SK-N-SH (cell line): ENCODE results near the gene SLC31A1. TPM values are rescaled to one million over a fixed set of nuclear protein-coding genes. Genes with fewer than 3 reads are reported as not detected.

ENCODE experiments used
- CTCF ChIA-PET: fragments of 300-600, 350-600 bp; formaldehyde crosslinking; extraction: SDS; loops from one replicate; lab custom pipeline; 2021; lab: Yijun Ruan, JAX
- POLR2A ChIA-PET: fragments of 350-600 bp; sonication (Branson Sonifier 250); formaldehyde crosslinking; extraction: SDS; loops from one replicate; lab custom pipeline; 2020; ENCODE audit warnings: antibody characterized with exemption, inconsistent platforms; lab: Yijun Ruan, JAX
- DNase-seq: peaks from one replicate; pipeline ENCODE4 v3.0.0; 2012
- H2AFZ ChIP-seq: fragments of 200-600 bp; sonication (generic); 2 replicates; pipeline ENCODE4 v1.8.1; 2016; ENCODE audit warnings: antibody characterized with exemption, mild to moderate bottlenecking, low read depth
- H3F3A ChIP-seq: fragments of 200-600 bp; sonication (generic); replicated peaks from 2 replicates; pipeline ENCODE3; 2016; ENCODE audit warnings: antibody characterized with exemption, mild to moderate bottlenecking; ENCODE audit not compliant: insufficient read depth
- H3K27ac ChIP-seq, 2 experiments: fragments of 200-500 bp in 1 of 2; fragments of 200-600 bp in 1 of 2; sonication (Bioruptor generic) in 1 of 2; sonication (generic), shearing (Covaris generic) in 1 of 2; 2 replicates each; pipeline versions ENCODE4 v1.5.1 to v1.6.1; 2014 to 2016; ENCODE audit warnings: low read depth in 2 of 2, inconsistent platforms in 1 of 2, low read length in 1 of 2, mild to moderate bottlenecking in 1 of 2, mixed read lengths in 1 of 2
- H3K27me3 ChIP-seq: fragments of 200-600 bp; sonication (generic), shearing (Covaris generic); 2 replicates; pipeline ENCODE4 v1.6.1; 2016; ENCODE audit warnings: mixed run types; ENCODE audit not compliant: insufficient read depth
- H3K36me3 ChIP-seq, 2 experiments: fragments of 200-500 bp in 1 of 2; fragments of 200-600 bp in 1 of 2; sonication (Bioruptor generic) in 1 of 2; sonication (generic) in 1 of 2; replicated peaks in 1 of 2; 2 replicates each; pipeline versions ENCODE3 to v1.5.1; 2014 to 2016; ENCODE audit warnings: low read length in 1 of 2, mild to moderate bottlenecking in 1 of 2; ENCODE audit not compliant: insufficient read depth in 2 of 2, control insufficient read depth in 1 of 2
- H3K4me1 ChIP-seq, 2 experiments: fragments of 200-500 bp in 1 of 2; fragments of 200-600 bp in 1 of 2; sonication (Bioruptor generic) in 1 of 2; sonication (generic), shearing (Covaris generic) in 1 of 2; 2 replicates each; pipeline versions ENCODE4 v1.5.1 to v1.6.1; 2014 to 2016; ENCODE audit warnings: low read depth in 1 of 2, low read length in 1 of 2, mixed run types in 1 of 2; ENCODE audit not compliant: insufficient read depth in 2 of 2, control insufficient read depth in 1 of 2
- H3K4me2 ChIP-seq: fragments of 200-600 bp; sonication (generic), shearing (Covaris generic); 2 replicates; pipeline ENCODE4 v1.6.1; 2017; ENCODE audit warnings: mixed run types
- H3K4me3 ChIP-seq, 2 experiments: fragments of 200-500 bp in 1 of 2; fragments of 200-600 bp in 1 of 2; sonication (Bioruptor generic) in 1 of 2; sonication (generic), shearing (Covaris generic) in 1 of 2; 2 replicates each; pipeline versions ENCODE4 v1.5.1 to v1.8.1; 2014 to 2016; ENCODE audit warnings: low read depth in 2 of 2, inconsistent platforms in 1 of 2, low read length in 1 of 2, mild to moderate bottlenecking in 1 of 2, mixed read lengths in 1 of 2, moderate library complexity in 1 of 2
- H3K79me2 ChIP-seq: fragments of 200-600 bp; sonication (generic); 2 replicates; pipeline ENCODE4 v1.8.1; 2017; ENCODE audit warnings: mild to moderate bottlenecking; ENCODE audit not compliant: insufficient read depth
- H3K9ac ChIP-seq: fragments of 200-600 bp; sonication (generic); 2 replicates; pipeline ENCODE4 v1.6.1; 2017; ENCODE audit warnings: mixed run types
- H3K9me2 ChIP-seq: fragments of 200-600 bp; sonication (generic); 2 replicates; pipeline ENCODE4 v1.6.1; 2017; ENCODE audit warnings: mixed run types
- H3K9me3 ChIP-seq: fragments of 200-600 bp; sonication (generic); 2 replicates; pipeline ENCODE4 v1.6.1; 2017; ENCODE audit warnings: mixed run types, mild to moderate bottlenecking, moderate library complexity
- H4K20me1 ChIP-seq: fragments of 200-600 bp; sonication (generic); 2 replicates; pipeline ENCODE4 v1.6.1; 2017; ENCODE audit warnings: mild to moderate bottlenecking, mixed run types; ENCODE audit not compliant: insufficient read depth
- ELF1 ChIP-seq: IDR thresholded peaks from 2 replicates; pipeline ENCODE4 v1.4.0; 2012
- EP300 ChIP-seq, 2 experiments: IDR thresholded peaks; 2 replicates each; pipeline versions ENCODE4 v1.4.0 to v1.6.1; 2012; ENCODE audit warnings: borderline replicate concordance in 1 of 2, low read depth in 1 of 2, low read length in 1 of 2
- EZH2phosphoT487 ChIP-seq: fragments of 200-600 bp; sonication (generic); IDR thresholded peaks from 2 replicates; pipeline ENCODE4 v1.6.1; 2017; ENCODE audit warnings: low read depth, mixed run types, mild to moderate bottlenecking, antibody characterized with exemption, moderate library complexity, borderline replicate concordance
- FOSL2 ChIP-seq: IDR thresholded peaks from 2 replicates; pipeline ENCODE4 v1.4.0; 2012; ENCODE audit warnings: low read depth, mild to moderate bottlenecking, moderate library complexity, borderline replicate concordance
- FOXJ3 ChIP-seq: sonication (generic); formaldehyde crosslinking; IDR thresholded peaks from 2 replicates; pipeline ENCODE4 v1.5.1; 2020; ENCODE audit warnings: mild to moderate bottlenecking, missing genetic modification reagents
- FOXM1 ChIP-seq: IDR thresholded peaks from 2 replicates; pipeline ENCODE4 v1.4.0; 2012; ENCODE audit warnings: low read depth, mild to moderate bottlenecking
- GABPA ChIP-seq: IDR thresholded peaks from 2 replicates; pipeline ENCODE4 v1.4.0; 2012; ENCODE audit warnings: low read depth, mild to moderate bottlenecking
- GATA2 ChIP-seq: sonication (generic); formaldehyde crosslinking; IDR thresholded peaks from 2 replicates; pipeline ENCODE4 v1.5.0; 2020; ENCODE audit warnings: mild to moderate bottlenecking, missing genetic modification reagents
- MEF2A ChIP-seq: IDR thresholded peaks from 2 replicates; pipeline ENCODE4 v1.4.0; 2012; ENCODE audit warnings: low read depth, borderline replicate concordance
- MXI1 ChIP-seq: IDR thresholded peaks from 2 replicates; pipeline ENCODE4 v1.6.1; 2012; ENCODE audit warnings: mild to moderate bottlenecking, low read depth, low read length, improper control_type of control experiment
- NFIC ChIP-seq: IDR thresholded peaks from 2 replicates; pipeline ENCODE4 v1.4.0; 2012; ENCODE audit warnings: borderline replicate concordance
- NRF1 ChIP-seq: IDR thresholded peaks from 2 replicates; pipeline ENCODE4 v1.6.1; 2012; ENCODE audit warnings: low read depth, mild to moderate bottlenecking, low read length
- RAD21 ChIP-seq: IDR thresholded peaks from 2 replicates; pipeline ENCODE4 v1.6.1; 2012; ENCODE audit warnings: mild to moderate bottlenecking, low read length
- RFX5 ChIP-seq: IDR thresholded peaks from 2 replicates; pipeline ENCODE4 v1.6.1; 2012; ENCODE audit warnings: mild to moderate bottlenecking, improper control_type of control experiment, low read length
- SMC3 ChIP-seq: IDR thresholded peaks from 2 replicates; pipeline ENCODE4 v1.6.1; 2012; ENCODE audit warnings: low read depth, low read length, improper control_type of control experiment
- TAF1 ChIP-seq: IDR thresholded peaks from 2 replicates; pipeline ENCODE4 v1.6.1; 2012; ENCODE audit warnings: low read depth, mild to moderate bottlenecking, low read length, moderate library complexity, borderline replicate concordance
- TCF12 ChIP-seq: IDR thresholded peaks from 2 replicates; pipeline ENCODE4 v1.4.0; 2012
- TEAD4 ChIP-seq: IDR thresholded peaks from 2 replicates; pipeline ENCODE4 v1.4.0; 2012; ENCODE audit warnings: mild to moderate bottlenecking, borderline replicate concordance; ENCODE audit not compliant: insufficient read depth
- YY1 ChIP-seq: IDR thresholded peaks from 2 replicates; pipeline ENCODE4 v1.4.0; 2012; ENCODE audit warnings: low read depth, mild to moderate bottlenecking
- WGBS: methylation state at CpG from one replicate; pipeline ENCODE4 v1.1.6; 2017; ENCODE audit warnings: low lambda C conversion rate; 5-methylcytosine and 5-hydroxymethylcytosine counted together
- polyA plus RNA-seq, 3 experiments: library from polyadenylated mRNA; depleted of rRNA; stranded (reverse); fragments of >200 nt; gene quantifications; 2 replicates each; pipeline ENCODE4 v1.2.3, GENCODE V29; 2012
- TF ChIP-seq, protein P1 (sequence below): IDR thresholded peaks from 2 replicates; pipeline ENCODE4 v1.4.0; 2012; ENCODE audit warnings: low read depth
- TF ChIP-seq, protein P2 (sequence below): IDR thresholded peaks from 2 replicates; pipeline ENCODE4; 2012
- TF ChIP-seq, protein P3 (sequence below): IDR thresholded peaks from 2 replicates; pipeline ENCODE4 v1.6.1; 2012; ENCODE audit warnings: mild to moderate bottlenecking, low read depth, low read length, moderate library complexity
- TF ChIP-seq, protein P4 (sequence below): fragments of 150-350 bp; IDR thresholded peaks from 2 replicates; pipeline ENCODE4 v1.6.1; 2016; ENCODE audit warnings: mild to moderate bottlenecking, low read depth, low read length

The SLC31A1 gene
- polyA plus RNA-seq, 1 of the 3 experiments (the other 2 are of a cell fraction), result 7.7 TPM

DNA sequence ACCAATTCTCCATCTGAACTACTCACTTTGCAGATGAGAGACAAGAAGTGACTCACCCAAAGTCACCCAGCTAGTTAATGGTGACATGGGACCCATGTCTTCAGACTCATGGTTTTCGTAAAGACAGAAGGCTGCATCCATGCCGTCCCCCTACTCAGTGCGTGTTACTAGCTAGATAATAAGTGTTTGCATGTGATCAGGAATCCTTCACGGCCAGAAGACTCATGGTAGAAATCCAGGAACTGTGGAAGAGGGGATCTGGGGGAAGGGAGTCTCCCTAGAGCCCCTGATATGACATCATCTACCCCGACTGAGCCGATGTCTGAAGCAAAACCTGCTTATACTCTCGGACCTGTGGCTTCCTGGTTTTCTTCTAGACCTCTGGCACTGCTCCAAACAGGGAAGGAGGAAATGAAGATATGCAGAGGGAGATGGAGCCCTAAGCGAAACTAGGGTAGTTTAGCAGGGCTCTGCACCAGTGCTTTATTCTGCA is 78.5 kb downstream of the SLC31A1 start:
- CTCF ChIA-PET, result interaction anchor here (1.9 to 2.1 kb wide), 2 partner anchors 25 to 110 kb away, joined by 4 to 7 read pairs; partner anchors contain the start of genes C9orf43 and POLE3
- H3F3A ChIP-seq, result no peaks in the 10 kb centered on the region
- no peaks in the 10 kb centered on the region for H3K9me3 ChIP-seq
- no peak for TF ChIP-seq TEAD4
- TF ChIP-seq NFIC, result no peak
- TF ChIP-seq EZH2phosphoT487, result no peak
- no peak for TF ChIP-seq FOXJ3 (CRISPR knock-in tag)
- no peak for TF ChIP-seq FOSL2
- no peak for TF ChIP-seq RFX5
- TF ChIP-seq GABPA, result no peak
- TF ChIP-seq, protein P1, sequence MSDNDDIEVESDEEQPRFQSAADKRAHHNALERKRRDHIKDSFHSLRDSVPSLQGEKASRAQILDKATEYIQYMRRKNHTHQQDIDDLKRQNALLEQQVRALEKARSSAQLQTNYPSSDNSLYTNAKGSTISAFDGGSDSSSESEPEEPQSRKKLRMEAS, result no peak
- TF ChIP-seq NRF1, result no peak
- TF ChIP-seq, protein P2, sequence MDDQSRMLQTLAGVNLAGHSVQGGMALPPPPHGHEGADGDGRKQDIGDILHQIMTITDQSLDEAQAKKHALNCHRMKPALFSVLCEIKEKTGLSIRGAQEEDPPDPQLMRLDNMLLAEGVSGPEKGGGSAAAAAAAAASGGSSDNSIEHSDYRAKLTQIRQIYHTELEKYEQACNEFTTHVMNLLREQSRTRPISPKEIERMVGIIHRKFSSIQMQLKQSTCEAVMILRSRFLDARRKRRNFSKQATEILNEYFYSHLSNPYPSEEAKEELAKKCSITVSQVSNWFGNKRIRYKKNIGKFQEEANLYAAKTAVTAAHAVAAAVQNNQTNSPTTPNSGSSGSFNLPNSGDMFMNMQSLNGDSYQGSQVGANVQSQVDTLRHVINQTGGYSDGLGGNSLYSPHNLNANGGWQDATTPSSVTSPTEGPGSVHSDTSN, result no peak
- TF ChIP-seq RAD21, result no peak
- no peaks in the 10 kb centered on the region for H3K36me3 ChIP-seq
- no peaks in the 10 kb centered on the region for H3K27me3 ChIP-seq
- no peak overlapping the region for H3K27ac ChIP-seq
- no peak overlapping the region for H3K9ac ChIP-seq
- H3K9me2 ChIP-seq, result no peaks in the 10 kb centered on the region
- no peak overlapping the region for H3K4me2 ChIP-seq
- H4K20me1 ChIP-seq, result no peaks in the 10 kb centered on the region
- H2AFZ ChIP-seq, result no peak overlapping the region
- no peaks in the 10 kb centered on the region for H3K4me1 ChIP-seq
- DNase-seq, result no peak
- H3K79me2 ChIP-seq, result no peaks in the 10 kb centered on the region
- no peak overlapping the region for H3K4me3 ChIP-seq
- POLR2A ChIA-PET, result no interaction called here
- WGBS, result 64% methylated on average over 8 of the region's 8 CpGs

DNA sequence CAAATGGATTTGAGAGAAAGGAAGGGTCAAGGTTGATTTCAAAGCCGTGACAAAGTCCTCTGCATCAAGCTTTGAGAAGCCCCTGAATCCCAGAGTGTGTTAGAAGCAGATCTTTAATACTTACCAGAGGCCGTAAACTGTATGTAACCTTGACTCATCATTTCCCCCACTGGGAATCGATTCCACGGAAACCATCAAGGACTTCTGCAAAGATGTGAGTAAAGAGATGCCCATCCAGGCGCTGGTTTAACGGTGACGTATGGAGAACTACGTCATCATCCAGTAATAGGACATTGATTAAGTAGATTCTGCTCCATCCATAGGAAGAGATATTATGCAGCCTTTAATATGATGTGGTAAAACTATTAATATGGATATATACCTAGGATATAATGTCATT is 80.2 kb downstream of the SLC31A1 start:
- no peaks in the 10 kb centered on the region for H3K27me3 ChIP-seq
- ChIA-PET CTCF (interaction anchor here (0.9 to 1.3 kb wide), 3 partner anchors 9 to 356 kb away, joined by 3 to 4 read pairs (median 3); no protein-coding TSS in a partner anchor), POLR2A (no interaction called here)
- H2AFZ ChIP-seq, result no peak overlapping the region
- DNase-seq, result no peak
- 83% methylated on average over 8 of the region's 8 CpGs for WGBS
- no peaks in the 10 kb centered on the region for H3K9me3 ChIP-seq
- no peak overlapping the region for H3K27ac ChIP-seq
- H4K20me1 ChIP-seq, result no peaks in the 10 kb centered on the region
- no peak overlapping the region for H3K4me3 ChIP-seq
- no peaks in the 10 kb centered on the region for H3F3A ChIP-seq
- H3K4me1 ChIP-seq, result no peaks in the 10 kb centered on the region
- no peak overlapping the region for H3K4me2 ChIP-seq
- no peak overlapping the region for H3K9ac ChIP-seq
- no peaks in the 10 kb centered on the region for H3K36me3 ChIP-seq
- no peaks in the 10 kb centered on the region for H3K9me2 ChIP-seq
- no peaks in the 10 kb centered on the region for H3K79me2 ChIP-seq
- TF ChIP-seq MEF2A (no peak), TCF12 (no peak), GATA2 (CRISPR knock-in tag) (no peak), FOXM1 (no peak), RAD21 (no peak), SMC3 (no peak), FOSL2 (no peak), YY1 (no peak), ELF1 (no peak), MXI1 (no peak), GABPA (no peak), EP300 (IDR thresholded peaks at IDR 0.05; ENCODE audit: borderline replicate concordance in 1 of 2, low read depth in 1 of 2, low read length in 1 of 2) (no peak), NFIC (no peak), TAF1 (no peak), NRF1 (no peak)
- TF ChIP-seq, protein P3, sequence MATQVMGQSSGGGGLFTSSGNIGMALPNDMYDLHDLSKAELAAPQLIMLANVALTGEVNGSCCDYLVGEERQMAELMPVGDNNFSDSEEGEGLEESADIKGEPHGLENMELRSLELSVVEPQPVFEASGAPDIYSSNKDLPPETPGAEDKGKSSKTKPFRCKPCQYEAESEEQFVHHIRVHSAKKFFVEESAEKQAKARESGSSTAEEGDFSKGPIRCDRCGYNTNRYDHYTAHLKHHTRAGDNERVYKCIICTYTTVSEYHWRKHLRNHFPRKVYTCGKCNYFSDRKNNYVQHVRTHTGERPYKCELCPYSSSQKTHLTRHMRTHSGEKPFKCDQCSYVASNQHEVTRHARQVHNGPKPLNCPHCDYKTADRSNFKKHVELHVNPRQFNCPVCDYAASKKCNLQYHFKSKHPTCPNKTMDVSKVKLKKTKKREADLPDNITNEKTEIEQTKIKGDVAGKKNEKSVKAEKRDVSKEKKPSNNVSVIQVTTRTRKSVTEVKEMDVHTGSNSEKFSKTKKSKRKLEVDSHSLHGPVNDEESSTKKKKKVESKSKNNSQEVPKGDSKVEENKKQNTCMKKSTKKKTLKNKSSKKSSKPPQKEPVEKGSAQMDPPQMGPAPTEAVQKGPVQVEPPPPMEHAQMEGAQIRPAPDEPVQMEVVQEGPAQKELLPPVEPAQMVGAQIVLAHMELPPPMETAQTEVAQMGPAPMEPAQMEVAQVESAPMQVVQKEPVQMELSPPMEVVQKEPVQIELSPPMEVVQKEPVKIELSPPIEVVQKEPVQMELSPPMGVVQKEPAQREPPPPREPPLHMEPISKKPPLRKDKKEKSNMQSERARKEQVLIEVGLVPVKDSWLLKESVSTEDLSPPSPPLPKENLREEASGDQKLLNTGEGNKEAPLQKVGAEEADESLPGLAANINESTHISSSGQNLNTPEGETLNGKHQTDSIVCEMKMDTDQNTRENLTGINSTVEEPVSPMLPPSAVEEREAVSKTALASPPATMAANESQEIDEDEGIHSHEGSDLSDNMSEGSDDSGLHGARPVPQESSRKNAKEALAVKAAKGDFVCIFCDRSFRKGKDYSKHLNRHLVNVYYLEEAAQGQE, result no peak
- TF ChIP-seq, protein P4, sequence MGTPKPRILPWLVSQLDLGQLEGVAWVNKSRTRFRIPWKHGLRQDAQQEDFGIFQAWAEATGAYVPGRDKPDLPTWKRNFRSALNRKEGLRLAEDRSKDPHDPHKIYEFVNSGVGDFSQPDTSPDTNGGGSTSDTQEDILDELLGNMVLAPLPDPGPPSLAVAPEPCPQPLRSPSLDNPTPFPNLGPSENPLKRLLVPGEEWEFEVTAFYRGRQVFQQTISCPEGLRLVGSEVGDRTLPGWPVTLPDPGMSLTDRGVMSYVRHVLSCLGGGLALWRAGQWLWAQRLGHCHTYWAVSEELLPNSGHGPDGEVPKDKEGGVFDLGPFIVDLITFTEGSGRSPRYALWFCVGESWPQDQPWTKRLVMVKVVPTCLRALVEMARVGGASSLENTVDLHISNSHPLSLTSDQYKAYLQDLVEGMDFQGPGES, result no peak
